Dermis microvascular lymphatic vessel endothelial cell (primary cell): ENCODE results near the gene FAF2. TPM values are rescaled to one million over a fixed set of nuclear protein-coding genes. Genes with fewer than 3 reads are reported as not detected.
"Not testable (repeated sequence)": the region's sequence is repeated elsewhere in the genome, so short reads cannot be mapped to it uniquely, and the experiment has no call there.

Experiments used
- DNase-seq, 2 donors: peaks; one replicate each; pipeline versions ENCODE4 v3.0.0 to v3.0.0-alpha.2; 2010; ENCODE audit warnings: low read depth in 2 of 2
- total RNA-seq: library from RNA; depleted of rRNA; stranded (reverse); fragments of >200 nt; gene quantifications from 2 replicates; pipeline ENCODE4 v1.2.1, GENCODE V29; 2014

The FAF2 gene
- total RNA-seq, 1 donor from 2014 or later, result 56.5 TPM

DNA sequence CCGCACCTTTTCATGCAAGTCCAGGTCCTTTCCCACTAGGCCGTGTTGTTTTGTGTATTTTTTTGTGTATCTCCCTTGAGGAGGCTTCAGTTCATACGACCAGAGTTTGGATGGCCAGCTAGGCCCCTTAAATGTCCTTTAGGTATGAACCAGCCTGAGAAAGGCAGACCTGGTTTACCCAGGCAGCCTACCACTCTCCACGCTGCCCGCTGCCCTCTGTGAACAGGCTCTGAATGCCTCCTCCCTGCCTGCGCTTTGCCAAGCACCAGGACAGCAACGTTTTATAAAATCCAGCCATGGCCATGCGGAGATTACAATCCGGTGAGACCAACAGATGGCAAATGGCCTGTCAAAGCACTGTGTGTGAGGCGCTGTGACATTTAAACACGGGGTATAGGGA is 31.2 kb upstream of the FAF2 start:
- no peak for DNase-seq

DNA sequence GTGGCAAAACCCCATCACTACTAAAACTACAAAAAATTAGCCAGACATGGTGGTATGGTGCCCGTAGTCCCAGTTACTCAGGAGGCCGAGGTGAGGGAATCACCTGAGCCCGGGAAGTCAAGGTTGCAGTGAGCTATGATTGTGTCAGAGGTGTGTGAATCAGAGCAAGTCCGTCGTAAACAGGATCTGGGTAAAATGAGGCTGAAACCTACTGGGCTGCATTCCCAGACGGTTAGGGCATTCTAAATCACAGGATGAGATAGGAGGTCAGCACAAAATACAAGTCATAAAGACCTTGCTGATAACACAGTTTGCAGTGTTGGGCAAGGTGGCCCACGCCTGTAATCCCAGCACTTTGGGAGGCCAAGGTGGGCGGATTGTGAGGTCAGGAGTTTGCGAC is 29.9 kb upstream of the FAF2 start:
- peak in 1 of 2 donors; percentile 84 for DNase-seq

DNA sequence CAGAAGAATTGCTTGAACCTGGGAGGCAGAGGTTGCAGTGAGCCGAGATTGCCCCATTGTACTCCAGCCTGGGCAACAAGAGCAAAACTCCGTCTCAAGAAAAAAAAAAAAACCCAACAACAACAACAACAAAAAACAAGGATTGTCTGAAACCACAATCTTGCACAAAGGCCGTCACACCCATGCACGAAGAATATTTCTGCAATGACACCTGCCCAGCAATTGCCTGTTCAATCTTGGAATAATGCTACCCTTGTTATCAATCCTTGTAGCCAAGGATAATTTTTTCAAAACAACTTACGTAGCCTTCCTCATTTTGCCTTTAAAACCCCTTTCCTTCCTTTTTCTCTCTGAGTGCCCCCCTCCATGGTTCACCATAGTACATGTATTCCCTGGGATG is 28.1 kb upstream of the FAF2 start:
- DNase-seq, result no peak

DNA sequence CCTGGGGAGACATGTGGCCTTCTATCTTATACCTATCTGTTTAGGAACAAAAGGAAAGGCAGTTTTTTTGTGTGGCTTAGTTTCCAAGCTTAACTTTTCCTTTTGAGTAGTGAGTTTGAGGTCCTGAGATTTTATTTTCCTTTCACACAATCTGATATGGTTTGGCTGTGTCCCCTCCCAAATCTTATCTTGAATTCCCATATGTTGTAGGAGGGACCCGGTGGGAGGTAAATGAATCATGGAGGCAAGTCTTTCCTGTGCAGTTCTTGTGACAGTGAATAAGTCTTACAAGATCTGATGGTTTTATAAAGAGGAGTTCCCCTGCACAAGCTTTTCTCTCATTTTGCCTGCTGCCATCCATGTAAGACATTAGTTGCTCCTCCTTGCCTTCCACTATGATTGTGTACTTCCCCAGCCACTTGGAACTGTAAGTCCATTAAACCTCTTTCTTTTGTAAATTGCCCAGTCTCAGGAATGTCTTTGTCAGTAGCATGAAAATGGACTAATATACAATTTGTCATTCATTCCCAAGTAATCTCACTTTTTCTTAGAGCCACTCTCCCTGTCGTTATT is 27.1 kb upstream of the FAF2 start:
- DNase-seq, result no peak

DNA sequence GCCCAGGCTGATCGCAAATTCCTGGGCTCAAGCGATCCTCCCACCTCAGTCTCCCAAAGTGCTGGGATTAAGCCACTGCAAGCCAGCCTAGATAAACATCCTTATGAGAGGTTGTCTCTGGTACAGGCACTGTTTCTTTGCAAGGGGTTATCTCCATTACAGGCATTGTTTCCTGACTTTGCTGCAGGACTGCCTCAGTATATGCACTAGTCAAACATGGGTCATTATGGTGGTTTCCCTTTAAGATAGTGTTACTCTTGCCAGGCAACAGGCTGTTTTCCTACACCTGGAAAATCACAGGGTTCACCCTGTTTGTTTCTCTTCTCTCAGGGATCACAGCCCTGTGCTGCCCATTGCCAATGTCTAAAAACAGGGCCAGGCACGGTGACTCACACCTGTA is 24.0 kb upstream of the FAF2 start:
- DNase-seq, result peak in 1 of 2 donors; percentile 85

DNA sequence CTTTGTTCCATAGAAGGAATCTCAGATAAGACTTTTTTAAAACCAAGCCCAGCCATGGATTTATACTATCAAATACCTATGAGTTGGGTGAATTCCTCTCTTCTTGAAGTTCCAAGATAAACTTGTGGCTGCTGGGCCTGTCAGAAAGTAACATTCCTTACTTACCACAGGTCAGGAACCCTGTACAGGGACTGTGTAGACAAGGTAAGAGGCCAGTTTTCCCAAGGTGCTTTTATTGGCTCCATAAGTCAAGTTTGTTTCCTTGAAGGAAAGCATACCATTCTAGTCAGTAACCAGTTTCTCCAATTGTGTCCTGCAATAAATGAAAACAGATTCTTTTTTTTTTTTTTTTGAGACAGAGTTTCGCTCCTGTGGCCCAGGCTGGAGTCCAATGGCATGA is 23.0 kb upstream of the FAF2 start:
- DNase-seq, result peak in 1 of 2 donors; percentile 40

DNA sequence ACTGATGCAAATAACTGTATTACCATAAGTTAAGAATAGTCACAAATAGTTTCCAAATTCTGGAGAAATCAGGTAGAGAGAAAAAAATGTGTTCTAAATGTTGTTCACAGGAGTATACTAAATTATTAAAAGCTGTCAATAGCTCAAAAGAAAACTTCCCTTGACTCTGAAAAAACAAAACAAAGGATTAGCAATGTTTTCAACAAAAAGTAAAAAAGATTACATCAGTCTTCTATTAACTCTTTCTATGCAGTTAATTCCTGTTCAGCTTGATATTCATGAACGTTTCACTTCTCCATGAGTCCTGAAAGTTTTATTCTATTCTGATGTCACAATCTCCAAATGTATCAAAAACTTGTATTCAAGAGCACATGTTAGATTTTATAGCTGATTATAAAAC is 22.4 kb upstream of the FAF2 start:
- no peak for DNase-seq

DNA sequence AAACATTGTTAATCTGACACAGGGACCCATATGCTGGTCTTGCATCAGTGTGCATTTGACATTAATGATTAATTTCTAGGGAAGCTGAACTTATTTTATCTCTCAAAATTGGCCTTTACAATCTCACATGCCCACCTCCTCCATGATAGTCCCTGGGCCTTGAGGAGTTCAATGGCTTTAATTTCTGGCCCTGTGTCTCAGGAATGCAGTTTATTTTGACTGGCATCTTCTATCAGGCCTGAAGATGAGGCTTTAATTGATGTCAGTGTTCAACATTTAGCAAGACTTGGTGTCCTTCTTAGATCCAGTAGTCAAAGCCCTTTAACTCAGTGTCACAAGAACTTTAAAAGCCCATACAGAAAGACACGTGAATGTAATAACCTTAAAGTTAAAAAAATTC is 21.3 kb upstream of the FAF2 start:
- DNase-seq, result no peak

DNA sequence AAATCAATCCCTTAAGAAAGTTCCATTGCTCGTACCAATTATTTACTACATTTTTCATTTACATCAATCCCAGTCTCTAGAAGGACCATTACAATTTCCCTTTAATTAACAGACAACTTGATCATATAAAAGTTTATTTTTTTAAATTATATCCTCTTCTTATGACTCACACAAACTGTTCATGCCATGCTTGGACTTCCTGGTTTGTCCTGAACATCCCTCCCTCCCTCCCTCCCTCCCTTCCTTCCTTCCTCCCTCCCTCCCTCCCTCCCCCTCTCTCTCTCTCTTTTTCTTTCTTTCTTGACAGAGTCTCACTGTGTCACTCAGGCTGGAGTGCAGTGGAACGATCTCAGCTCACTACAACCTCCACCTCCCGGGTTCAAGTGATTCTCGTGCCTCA is 20.2 kb upstream of the FAF2 start:
- DNase-seq, result peak in 1 of 2 donors; percentile 67

DNA sequence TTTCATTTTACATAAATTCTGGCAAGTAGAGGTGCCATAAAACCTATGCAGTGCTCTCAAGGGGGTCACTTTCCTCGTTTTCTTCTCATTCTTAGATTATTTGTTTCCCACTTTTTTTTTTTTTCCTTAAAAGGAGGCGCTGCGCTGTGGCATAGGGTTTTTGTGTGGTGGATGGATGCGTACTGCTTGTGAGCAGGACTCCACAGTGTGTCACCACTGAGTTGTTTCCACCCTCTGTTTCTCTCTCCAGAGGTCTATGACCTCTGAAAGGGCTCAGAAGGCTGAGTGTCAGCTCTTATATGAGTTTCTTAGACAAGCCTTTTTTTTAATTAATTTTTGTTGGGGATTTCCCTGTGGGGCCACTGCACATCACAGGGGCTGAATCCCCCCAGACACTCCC is 18.2 kb upstream of the FAF2 start:
- DNase-seq, result peak in 1 of 2 donors; percentile 52

DNA sequence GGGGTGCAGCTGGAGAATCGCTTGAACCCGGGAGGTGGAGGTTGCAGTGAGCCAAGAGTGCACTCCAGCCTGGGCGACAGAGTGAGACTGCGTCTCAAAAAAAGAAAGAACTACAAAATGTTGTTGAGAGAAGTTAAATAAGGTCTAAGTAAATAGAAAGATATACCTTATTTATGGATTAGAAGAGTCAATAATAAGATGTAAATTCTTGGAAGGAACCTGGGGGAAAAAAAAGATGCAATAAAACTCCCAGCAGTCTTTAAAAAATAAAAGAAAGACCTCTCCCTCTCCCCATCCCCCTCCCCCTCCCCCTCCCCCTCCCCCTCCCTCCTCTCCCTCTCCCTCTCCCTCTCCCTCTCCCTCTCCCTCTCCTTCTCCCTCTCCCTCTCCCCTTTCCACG is 15.5 kb upstream of the FAF2 start:
- DNase-seq, result no peak

DNA sequence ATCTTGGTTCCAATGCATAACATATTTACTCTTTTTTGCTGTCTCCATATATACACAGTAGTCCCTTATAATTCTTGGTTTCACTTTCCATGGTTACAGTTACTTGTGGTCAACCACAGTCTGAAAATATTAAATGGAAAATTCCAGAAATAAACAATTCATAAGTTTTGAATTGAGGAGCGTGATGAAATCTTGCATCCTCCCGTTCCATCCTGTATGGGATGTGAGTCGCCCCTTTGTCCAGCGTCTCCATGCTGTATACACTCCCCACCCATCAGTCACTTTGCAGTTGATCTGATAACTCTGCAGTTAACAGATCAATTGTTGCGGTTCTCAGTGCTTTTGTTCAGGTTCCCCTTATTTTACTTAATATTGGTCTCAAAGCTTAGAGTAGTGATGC is 11.5 kb upstream of the FAF2 start:
- DNase-seq, result peak in 1 of 2 donors; percentile 93

DNA sequence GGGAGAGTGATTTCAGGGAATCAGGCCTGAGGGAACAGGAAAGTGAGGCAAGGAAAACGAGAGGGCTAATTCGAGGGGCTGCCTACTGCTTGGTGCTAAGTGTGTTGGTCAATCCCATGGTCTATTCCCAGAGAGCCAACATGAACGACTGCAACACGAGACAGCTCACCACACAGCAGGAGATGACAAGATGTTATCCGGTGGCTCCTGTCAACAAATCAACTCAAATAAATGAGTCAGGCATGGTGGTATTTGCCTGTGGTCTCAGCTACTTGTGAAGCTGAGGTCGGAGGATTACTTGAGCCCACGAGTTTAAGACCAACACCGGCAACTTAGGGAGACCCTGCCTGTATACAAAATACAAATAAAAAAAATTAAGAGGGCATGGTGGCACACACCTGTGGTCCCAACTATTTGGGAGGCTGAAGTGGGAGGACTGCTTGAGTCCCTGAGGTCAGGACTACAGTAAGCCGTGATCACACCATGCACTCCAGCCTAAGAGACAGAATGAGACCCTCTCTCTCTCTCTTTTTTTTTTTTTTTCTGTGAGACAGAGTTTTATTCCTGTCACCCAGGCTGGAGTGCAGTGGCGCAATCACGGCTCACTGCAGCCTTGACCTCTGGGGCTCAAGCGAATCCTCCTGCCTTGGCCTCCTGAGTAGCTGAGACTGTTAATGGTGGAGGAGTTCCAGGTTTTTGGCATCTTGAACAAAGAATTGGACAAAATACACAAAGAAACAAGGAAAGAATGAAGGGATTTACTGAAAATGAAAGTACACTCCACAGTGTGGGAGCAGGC is 9.0 kb upstream of the FAF2 start:
- peak in 1 of 2 donors; percentile 91 for DNase-seq

DNA sequence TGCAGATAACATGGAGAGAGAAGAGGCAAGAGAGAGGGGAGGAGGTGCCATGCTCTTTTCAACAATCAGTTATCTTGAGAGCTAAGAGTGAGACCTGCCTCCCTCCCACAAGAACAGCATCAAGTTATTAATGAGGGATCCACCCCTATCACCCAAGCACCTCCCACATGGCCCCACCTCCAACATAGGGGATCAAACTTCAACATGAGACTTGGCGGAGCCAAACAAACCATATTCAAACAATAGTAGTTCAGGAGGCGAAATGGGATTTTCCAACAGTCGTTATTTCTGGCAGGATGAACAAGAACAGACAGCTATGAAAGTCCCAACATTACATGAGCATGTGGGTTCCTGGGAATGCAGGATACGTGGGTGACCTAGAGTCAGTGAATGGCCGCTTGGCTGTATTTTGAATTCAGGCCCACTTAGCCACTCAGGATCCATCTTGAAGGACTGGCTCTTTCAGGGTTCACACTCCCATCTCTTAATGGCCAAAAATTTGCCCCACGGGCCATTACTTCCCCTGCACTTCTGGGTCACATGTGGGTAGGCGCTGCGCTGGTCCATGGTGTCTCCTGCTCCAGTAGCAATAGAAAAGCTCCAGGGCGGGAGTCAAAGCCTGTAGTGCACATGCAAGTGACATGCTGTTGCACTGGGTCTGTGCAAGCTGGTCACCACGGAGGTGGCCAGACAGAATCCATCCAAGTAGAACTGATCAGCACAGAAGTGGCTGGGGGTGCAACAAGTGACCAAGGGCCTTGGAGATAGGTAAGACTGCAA is 7.1 kb upstream of the FAF2 start:
- DNase-seq, result peak; percentile 89 to 95

DNA sequence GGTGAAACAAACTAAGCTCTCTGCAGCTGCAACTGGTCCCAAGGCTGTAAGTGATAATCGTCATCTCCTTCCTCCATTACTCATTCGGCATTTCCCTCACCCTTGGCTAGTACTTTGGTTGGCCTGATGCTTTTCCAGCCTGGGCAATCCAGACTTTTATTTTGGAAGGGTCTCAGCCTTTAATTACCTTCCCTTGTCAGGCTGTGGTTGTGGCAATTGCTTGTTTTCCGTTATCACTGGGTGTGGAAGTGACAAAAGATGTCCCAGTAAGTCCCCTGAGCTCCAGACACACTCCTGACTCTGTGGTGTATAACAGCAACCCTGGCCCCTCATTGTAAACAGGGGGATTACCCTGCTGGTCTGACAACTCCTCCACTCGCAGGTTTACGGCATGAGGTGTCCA is 6.3 kb upstream of the FAF2 start:
- DNase-seq, result peak; percentile 81 to 96

DNA sequence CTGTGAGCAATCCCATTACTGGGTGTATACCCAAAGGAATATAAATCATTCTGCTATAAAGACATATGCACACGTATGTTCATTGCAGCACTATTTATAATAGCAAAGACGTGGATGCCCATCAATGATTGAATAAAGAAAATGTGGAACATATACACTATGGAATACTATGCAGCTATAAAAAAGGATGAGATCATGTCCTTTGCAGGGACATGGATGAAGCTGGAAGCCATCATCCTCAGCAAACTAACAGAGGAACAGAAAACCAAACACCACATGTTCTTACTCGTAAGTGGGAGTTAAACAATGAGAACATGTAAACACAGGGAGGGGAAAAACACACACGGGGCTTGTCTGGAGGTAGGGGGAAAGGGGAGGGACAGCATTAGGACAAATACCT is 5.3 kb upstream of the FAF2 start:
- DNase-seq, result not testable (repeated sequence)

DNA sequence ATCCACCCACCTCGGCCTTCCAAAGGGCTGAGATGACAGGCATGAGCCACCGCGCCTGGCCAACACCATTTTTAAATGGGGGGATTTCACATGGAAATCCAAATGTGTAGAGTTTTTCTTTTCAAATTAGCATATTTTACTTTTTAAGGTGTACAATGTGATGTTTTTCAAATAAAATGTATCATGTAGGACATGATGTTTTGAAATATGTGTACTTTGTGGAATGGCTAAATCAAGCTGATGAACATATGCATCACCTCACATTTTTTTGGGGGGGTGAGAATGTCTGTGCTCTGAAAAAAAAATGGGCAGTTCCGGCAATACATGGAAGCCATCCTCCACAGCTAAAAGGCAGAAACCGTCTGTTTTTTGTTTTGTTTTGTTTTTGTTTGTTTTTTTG is 3.4 kb upstream of the FAF2 start:
- no peak for DNase-seq

DNA sequence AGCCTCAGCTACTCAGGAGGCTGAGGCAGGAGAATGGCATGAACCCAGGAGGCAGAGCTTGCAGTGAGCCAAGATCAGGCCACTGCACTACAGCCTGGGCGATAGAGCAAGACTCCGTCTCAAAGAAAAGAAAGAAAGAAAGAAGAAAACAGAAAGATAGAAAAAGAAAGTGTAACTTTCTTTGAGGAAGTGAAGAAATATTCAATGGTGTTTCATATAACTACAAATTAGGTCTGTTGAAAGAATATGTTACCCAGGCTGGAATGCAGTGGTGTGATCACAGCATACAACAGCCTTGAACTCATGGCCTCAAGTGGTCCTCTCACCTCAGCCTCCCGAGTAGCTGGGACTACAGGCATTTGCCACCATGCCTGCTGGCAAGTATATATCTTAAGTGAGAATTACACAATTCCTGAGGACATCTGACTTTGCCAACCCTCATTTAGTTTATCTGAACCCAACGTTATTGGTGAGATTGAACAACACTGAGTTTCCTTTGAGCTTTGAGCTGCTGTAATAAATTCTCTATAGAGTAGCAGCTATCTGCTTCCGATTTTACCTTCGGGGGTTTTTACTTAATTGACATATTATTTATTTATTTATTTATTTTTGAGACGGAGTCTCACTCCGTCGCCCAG is 2.0 kb upstream of the FAF2 start:
- no peak for DNase-seq

DNA sequence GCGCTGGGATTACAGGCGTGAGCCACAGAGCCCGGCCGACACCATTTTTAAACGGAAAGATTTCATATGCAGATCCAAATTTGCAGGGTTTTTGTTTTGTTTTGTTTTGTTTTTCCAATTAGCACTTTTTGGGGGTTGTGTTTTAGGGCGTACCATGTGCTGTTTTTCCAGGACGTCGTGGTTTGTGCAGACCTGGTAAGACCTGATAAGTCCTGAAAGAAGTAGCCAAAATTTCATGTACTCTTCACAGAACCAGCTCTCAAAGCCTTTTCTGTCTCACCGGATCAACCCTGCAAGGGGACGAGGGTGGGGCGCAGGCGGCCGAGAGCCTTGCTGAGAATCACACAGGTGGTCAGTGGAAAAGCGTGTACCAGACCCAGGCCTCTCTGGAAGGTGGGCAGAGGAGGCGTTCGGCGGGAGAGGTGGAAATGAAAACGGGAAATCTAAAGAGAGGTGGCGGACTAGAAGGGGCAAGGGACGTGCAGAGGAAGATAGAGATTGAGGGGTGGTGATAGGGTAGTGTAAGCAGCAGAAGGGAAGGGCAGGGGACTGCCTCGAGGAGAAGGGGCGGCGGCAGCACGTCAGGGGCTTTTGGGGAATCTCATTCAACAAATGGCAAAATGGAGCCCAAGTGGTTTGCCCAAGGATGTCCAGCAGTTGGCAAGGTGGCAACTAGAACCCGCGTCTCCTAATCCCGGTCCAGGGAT is 1.1 kb upstream of the FAF2 start:
- peak in 1 of 2 donors; percentile 34 for DNase-seq

DNA sequence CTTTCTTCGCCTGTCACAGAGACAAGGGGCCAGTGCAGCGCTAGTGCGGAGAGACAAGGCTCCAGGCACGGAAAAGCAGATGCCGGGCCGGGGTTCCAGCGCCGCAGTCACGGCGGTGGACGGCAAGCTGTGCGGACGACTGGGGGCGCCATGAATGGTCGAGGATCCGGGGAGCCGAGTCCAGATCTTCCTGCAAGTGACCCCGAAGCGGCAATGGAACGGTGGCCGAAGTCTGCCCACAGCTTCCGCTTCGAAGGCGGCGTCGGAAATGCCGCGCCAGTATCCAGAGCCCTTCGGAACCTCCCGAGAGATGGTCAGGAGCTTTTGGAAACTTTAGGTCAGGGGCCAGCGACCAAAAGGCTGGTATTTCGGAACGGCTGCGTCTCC is 601 bp upstream of the FAF2 start:
- DNase-seq, result no peak

DNA sequence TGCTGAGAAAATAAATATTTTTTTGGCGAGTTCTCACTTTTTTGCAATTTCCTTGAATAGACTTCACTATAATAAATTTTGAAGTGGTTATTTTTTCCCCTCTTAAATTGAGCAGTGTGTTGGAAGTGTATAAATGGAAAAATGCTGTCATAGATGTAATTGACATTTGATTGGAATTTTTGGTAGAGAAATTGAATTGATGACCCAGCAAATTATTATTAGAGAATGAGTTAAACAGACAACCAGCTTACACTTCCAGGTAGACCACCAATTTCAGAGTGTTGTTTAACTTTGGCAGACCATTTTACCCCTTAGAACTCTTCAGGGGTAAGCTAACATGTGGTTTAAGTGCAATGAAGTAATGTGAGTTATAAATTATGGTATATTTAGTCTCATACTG is 1.9 kb downstream of the FAF2 start:
- no peak for DNase-seq
